ENCODE results near the gene KIR3DL2.
"Not testable (repeated sequence)": the region's sequence is repeated elsewhere in the genome, so short reads cannot be mapped to it uniquely, and the experiment has no call there.

The KIR3DL2 gene

DNA sequence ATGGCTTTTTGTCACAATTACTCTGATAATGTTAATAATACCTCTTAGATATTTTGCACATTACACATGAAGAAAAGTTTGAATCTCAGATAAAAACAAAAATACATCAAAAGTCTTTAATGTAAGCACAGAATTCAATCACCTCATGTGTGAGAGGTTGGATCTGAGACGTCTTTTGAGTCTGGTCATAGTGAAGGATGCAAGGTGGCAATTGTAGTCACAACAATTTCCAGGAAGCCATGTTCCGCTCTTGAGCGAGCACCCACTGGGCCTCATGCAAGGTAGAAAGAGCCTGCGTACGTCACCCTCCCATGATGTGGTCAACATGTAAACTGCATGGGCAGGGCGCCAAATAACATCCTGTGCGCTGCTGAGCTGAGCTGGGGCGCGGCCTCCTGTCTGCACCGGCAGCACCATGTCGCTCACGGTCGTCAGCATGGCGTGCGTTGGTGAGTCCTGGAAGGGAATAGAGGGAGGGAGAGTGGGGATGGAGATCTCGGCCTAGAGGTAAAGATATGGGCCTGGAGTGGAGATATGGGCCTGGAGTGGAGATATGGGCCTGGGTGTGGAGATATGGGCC lies at the start of gene KIR3DL2:
Gene KIR3DL2, plus strand, starts transcription at position 383 of the 580 bp plus-strand sequence. Its CDS starts 33 bp downstream, at position 416.
- DNase-seq (ENCODE audit: low read depth in 2 of 2) = not testable (repeated sequence)

DNA sequence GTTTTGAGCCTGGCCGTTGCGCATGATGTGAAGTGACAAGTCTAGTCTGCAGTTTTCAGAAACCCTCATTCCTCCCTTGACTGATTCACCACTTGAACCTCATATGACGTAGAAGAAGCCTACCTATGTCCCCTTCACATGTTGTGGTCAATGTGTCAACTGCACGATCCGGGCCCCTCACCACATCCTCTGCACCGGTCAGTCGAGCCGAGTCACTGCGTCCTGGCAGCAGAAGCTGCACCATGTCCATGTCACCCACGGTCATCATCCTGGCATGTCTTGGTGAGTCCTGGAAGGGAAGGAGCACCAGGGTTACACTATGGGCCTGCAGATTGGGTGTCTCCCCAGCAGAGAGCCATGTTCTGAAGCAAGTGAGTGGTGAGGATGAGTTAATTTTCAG lies 46.8 kb upstream of the KIR3DL2 start, which contains the start of gene KIR2DL4:
Gene KIR2DL4, plus strand, starts transcription at position 201 of the 400 bp plus-strand sequence. Its CDS starts 42 bp downstream, at position 243.
- no peak for DNase-seq (ENCODE audit: low read depth in 2 of 2)

DNA sequence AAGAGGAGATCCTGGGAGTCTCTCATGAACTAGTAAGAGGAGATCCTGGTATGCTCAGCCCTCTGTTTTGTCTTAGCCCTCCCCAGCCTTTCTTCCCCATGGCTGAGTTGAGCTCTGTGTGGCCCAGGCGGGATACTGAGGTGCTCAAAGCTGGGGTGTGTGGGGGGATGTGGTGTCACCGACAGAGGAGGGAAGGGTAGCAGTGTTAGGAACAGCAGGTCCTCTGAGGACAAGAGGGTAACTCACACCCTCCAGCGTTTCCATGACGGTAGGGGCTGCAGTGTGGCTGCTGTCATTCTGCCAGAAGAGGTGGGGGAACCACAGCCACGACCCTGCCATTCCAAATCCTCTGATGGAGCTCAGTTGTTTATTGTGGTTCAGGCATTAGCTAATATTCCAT lies 46.1 kb upstream of the KIR3DL2 start:
- no peak for DNase-seq (ENCODE audit: low read depth in 2 of 2)

DNA sequence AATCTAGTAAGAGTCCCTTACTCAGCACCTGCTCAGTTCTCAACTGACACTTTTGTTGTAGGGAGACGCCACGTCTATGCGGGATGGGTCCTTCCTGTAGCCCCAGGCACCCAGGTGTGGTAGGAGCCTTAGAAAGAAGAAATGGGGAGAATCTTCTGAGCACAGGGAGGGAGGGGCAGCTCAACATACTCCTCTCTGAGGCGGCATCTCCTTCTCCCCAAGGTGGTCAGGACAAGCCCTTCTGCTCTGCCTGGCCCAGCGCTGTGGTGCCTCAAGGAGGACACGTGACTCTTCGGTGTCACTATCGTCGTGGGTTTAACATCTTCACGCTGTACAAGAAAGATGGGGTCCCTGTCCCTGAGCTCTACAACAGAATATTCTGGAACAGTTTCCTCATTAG lies 45.7 kb upstream of the KIR3DL2 start:
- DNase-seq (ENCODE audit: low read depth in 2 of 2) = no peak

DNA sequence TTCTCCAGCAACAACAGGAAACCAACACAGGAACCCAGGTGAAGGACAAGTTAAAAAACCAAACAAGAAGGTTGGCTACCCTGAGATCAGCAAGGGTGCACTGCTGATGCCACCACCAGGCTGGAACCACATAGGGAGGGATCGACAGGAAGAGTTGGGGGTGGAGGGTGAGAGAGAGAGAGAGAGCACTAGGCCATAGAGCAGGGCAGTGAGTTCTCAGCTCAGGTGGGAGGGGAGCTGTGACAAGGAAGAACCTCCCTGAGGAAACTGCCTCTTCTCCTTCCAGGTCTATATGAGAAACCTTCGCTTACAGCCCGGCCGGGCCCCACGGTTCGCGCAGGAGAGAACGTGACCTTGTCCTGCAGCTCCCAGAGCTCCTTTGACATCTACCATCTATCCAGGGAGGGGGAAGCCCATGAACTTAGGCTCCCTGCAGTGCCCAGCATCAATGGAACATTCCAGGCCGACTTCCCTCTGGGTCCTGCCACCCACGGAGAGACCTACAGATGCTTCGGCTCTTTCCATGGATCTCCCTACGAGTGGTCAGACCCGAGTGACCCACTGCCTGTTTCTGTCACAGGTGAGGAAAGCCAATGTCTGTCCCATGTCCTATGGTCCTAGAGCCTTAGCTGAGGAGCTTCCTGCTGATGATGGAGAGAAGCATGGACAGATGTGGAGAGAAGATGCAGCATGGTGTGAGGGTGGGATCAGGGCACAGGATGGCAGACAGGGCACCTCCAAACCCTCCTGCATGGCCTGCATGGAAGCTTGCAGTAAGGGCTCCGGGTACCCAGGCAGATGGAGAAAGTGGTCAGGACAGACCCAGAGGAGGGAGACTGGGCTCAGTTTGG lies 44.4 kb upstream of the KIR3DL2 start:
- DNase-seq (ENCODE audit: low read depth in 2 of 2) = no peak

DNA sequence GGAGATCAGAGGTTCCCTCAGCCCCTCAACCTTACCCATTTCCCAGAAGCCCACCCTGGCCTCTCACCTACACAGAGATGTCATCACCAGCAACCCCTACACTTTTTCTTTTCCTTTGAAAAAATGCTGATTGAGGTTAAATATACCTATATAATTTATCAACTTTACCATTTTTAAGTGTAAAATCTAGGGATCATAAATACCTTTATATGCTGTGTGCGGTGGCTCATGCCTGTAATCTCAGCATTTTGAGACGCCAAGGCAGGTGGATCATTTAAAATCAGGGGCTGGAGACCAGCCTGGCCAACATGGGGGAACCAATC lies 43.8 kb upstream of the KIR3DL2 start:
- DNase-seq (ENCODE audit: low read depth in 2 of 2) = no peak

DNA sequence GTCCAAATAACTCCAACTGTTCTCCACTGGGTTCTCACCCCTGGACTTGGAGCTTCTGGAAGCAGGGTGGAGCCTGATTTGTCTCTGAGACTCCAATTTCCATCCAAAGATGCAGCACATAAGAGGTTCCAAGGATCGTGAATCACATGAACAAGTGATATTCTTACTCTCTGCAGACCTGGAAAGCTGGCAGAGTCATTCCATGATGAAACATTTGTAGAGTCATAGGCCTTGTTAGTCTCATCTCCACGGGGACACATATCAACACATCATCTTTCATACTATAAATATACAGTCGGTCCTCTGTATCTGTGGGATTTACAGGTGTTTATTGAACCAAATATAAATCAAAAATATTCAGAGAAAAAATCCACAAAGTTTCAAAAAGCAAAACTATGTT lies 35.7 kb upstream of the KIR3DL2 start:
- not testable (repeated sequence) for DNase-seq (ENCODE audit: low read depth in 2 of 2)

DNA sequence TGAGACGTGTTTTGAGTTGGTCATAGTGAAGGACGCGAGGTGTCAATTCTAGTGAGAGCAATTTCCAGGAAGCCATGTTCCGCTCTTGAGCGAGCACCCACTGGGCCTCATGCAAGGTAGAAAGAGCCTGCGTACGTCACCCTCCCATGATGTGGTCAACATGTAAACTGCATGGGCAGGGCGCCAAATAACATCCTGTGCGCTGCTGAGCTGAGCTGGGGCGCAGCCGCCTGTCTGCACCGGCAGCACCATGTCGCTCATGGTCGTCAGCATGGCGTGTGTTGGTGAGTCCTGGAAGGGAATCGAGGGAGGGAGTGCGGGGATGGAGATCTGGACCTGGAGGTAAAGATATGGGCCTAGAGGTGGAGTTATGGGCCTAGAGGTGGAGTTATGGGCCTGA lies 34.0 kb upstream of the KIR3DL2 start, which contains the start of gene KIR3DL1:
Gene KIR3DL1, plus strand, starts transcription at position 218 of the 400 bp plus-strand sequence.
- DNase-seq (ENCODE audit: low read depth in 2 of 2) = not testable (repeated sequence)

DNA sequence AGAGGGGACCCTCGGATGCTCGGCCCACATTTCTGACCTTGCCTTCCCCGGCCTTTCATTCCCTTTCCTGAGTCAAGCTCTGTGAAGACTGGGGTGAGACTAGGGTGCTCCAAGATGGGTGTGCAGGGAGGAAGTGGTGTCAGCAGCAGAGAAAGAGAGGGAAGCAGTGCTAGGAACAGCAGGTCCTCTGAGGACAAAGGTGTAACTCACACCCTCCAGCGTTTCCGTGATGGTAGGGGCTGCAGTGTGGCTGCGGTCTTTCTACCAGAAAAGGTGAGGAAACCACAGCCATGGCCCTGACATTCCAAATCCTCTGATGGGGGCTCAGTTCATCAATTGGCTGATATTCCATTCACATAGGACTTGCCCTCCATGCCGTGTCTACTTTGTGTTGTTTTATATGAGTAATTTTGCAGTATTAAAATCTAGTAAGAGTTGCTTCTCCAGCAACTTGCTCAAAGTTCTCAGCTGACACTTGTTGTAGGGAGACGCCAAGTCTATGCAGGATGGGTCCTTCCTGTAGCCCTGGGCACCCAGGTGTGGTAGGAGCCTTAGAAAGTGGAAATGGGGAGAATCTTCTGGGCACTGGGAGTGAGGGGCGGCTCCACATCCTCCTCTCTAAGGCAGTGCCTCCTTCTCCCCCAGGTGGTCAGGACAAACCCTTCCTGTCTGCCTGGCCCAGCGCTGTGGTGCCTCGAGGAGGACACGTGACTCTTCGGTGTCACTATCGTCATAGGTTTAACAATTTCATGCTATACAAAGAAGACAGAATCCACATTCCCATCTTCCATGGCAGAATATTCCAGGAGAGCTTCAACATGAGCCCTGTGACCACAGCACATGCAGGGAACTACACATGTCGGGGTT lies 32.3 kb upstream of the KIR3DL2 start:
- no peak for DNase-seq (ENCODE audit: low read depth in 2 of 2)

DNA sequence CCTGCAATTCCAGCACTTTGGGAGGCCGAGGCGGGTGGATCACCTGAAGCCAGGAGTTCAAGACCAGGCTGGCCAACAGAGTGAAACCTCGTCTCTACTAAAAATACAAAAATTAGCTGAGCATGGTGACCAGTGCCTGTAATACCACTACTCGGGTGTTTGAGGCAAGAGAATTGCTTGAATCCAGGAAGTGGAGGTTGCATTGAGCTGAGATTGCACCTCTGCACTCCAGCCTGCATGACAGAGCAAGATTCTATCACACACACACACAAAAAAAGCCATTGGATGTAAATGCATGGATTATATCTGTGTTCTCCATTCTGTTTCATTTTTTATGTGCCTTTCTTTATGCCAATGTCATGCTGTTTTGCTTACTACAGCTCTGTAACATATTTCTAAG lies 25.8 kb upstream of the KIR3DL2 start:
- DNase-seq (ENCODE audit: low read depth in 2 of 2) = not testable (repeated sequence)

DNA sequence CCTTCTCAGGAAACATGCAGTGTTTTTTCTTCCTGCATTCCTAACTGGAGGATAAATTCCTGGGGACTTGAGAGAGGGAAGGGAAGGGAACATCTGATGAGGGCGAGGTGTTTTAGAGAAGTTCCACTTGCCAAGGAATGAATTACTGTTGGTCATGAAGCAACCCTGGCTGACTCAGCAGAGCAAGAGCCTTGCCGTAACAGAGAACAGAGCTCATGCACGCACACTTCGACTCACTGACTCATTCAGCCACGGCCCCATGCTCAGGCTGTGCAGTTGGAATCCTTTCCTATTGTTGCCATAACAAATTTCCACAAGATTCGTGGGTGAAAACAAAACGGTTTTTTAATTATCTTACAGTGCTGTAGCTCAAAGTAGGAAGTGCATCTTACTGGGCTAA lies 24.9 kb upstream of the KIR3DL2 start:
- DNase-seq (ENCODE audit: low read depth in 2 of 2) = not testable (repeated sequence)

DNA sequence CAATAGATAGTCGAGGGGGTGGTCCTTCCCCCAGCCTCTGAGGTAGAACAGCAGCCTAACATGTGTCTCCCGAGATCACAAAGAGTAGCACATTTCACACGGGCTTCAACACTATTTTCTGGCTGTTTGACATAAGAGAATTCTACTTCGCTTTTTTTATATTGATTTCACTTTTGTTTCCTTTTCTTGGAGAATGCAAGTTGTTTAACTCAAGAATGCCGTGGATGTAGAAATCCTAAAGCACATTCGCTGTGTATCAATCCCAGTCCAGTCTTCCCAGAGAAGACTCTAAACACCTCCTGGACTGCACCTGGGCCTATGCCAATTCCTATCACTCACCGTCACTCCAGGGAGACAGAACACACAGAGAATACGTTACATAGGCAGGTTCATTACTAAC lies 22.2 kb upstream of the KIR3DL2 start:
- not testable (repeated sequence) for DNase-seq (ENCODE audit: low read depth in 2 of 2)

DNA sequence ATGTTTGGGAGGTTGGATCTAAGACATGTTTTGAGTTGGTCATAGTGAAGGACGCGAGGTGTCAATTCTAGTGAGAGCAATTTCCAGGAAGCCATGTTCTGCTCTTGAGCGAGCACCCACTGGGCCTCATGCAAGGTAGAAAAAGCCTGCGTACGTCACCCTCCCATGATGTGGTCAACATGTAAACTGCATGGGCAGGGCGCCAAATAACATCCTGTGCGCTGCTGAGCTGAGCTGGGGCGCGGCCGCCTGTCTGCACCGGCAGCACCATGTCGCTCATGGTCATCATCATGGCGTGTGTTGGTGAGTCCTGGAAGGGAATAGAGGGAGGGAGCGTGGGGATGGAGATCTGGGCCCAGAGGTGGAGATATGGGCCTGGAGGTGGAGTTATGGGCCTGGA lies 17.7 kb upstream of the KIR3DL2 start, which contains the start of gene KIR2DS4:
Gene KIR2DS4, plus strand, starts transcription at position 181 of the 400 bp plus-strand sequence.
- DNase-seq (ENCODE audit: low read depth in 2 of 2) = not testable (repeated sequence)

DNA sequence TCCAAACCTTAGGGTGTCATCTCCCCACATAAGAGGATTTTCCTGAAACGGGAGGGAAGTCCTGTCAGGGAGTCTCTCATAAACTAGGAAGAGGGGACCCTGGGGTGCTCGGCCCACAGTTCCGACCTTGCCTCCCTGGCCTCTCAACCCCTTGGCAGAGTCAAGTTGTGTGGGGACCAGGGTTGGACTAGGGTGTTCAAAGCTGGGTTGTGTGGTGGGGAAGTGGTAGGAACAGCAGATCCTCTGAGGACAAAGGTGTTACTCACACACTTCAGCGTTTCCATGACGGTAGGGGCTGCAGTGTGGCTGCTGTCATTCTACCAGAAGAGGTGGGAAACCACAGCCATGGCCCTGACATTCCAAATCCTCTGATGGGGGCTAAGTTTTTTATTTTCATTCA lies 15.1 kb upstream of the KIR3DL2 start:
- DNase-seq (ENCODE audit: low read depth in 2 of 2) = not testable (repeated sequence)

DNA sequence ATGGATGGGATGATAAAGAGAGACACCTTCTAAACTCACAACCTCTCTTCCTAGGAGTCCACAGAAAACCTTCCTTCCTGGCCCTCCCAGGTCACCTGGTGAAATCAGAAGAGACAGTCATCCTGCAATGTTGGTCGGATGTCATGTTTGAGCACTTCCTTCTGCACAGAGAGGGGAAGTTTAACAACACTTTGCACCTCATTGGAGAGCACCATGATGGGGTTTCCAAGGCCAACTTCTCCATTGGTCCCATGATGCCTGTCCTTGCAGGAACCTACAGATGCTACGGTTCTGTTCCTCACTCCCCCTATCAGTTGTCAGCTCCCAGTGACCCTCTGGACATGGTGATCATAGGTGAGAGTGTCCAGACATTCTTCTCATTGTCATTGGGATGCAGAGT lies 12.7 kb upstream of the KIR3DL2 start:
- not testable (repeated sequence) for DNase-seq (ENCODE audit: low read depth in 2 of 2)

DNA sequence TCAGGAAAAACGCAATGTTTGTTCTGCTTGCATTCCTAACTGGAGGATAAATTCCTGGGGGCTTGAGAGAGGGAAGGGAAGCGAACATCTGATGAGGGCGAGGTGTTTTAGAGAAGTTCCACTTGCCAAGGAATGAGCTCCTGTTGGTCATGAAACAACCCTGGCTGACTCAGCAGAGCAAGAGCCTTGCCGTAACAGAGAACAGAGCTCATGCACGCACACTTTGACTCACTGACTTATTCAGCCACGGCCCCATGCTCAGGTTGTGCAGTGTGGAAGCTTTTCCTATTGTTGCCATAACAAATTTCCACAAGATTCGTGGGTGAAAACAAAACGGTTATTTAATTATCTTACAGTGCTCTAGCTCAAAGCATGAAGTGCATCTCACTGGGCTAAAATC lies 7.1 kb upstream of the KIR3DL2 start:
- DNase-seq (ENCODE audit: low read depth in 2 of 2) = not testable (repeated sequence)

DNA sequence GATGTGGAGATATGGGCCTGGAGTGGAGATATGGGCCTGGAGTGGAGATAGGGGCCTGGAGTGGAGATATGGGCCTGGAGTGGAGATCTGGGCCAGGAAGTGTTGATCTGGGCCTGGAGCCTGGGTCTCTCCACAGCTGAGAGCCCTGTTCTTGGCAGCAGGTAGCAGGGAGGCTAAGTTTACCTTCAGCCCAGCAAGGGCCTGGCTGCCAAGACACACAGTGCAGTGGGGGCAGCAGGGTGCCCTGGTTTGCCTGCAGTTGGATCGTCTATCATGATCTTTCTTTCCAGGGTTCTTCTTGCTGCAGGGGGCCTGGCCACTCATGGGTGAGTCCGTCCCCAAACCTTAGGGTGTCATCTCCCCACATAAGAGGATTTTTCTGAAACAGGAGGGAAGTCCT lies 687 bp downstream of the KIR3DL2 start:
- no peak for DNase-seq (ENCODE audit: low read depth in 2 of 2)

DNA sequence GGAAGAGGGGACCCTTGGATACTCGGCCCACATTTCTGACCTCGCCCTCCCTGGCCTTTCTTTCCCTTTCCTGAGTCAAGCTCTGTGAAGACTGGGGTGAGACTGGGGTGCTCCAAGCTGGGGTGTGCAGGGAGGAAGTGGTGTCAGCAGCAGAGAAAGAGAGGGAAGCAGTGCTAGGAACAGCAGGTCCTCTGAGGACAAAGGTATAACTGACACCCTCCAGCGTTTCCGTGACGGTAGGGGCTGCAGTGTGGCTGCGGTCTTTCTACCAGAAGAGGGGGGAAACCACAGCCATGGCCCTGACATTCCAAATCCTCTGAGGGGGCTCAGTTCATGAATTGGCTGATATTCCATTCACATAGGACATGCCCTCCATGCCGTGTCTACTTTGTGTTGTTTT lies 1.1 kb downstream of the KIR3DL2 start:
- DNase-seq (ENCODE audit: low read depth in 2 of 2) = no peak

DNA sequence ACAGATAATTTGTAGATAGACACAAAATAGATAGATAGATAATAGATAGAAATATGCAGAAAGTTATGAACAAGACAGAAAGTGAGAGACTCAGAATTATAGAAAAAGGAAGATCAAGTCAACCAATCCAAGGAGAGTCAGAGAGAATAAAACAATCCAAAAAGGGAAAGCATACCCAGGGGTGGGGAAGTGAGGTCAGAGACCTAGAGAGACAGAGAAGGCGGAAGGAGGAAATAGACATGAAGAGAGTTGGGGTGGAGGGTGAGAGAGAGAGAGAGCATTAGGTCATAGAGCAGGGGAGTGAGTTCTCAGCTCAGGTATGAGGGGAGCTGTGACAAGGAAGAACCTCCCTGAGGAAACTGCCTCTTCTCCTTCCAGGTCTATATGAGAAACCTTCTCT lies 5.0 kb downstream of the KIR3DL2 start:
- not testable (repeated sequence) for DNase-seq (ENCODE audit: low read depth in 2 of 2)

DNA sequence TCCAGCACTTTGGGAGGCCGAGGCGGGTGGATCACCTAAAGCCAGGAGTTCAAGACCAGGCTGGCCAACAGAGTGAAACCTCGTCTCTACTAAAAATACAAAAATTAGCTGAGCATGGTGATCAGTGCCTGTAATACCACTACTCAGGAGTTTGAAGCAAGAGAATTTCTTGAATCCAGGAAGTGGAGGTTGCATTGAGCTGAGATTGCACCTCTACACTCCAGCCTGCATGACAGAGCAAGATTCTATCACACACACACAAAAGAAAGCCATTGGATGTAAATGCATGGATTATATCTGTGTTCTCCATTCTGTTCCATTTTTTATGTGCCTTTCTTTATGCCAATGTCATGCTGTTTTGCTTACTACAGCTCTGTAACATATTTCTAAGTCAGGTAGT lies 8.2 kb downstream of the KIR3DL2 start:
- DNase-seq (ENCODE audit: low read depth in 2 of 2) = not testable (repeated sequence)

DNA sequence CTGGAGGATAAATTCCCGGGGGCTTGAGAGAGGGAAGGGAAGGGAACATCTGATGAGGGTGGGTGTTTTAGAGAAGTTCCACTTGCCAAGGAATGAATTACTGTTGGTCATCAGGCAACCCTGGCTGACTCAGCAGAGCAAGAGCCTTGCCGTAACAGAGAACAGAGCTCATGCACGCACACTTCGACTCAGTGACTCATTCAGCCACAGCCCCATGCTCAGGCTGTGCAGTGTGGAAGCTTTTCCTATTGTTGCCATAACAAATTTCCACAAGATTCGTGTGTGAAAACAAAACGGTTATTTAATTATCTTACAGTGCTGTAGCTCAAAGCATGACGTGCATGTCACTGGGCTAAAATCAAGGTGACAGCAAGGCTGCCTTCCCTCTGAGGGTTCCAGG lies 9.2 kb downstream of the KIR3DL2 start:
- not testable (repeated sequence) for DNase-seq (ENCODE audit: low read depth in 2 of 2)

DNA sequence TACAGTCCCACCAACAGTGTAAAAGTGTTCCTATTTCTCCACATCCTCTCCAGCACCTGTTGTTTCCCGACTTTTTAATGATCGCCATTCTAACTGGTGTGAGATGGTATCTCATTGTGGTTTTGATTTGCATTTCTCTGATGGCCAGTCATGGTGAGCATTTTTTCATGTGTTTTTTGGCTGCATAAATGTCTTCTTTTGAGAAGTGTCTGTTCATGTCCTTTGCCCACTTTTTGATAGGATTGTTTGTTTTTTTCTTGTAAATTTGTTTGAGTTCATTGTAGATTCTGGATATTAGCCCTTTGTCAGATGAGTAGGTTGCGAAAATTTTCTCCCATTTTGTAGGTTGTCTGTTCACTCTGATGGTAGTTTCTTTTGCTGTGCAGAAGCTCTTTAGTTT lies 13.2 kb downstream of the KIR3DL2 start:
- not testable (repeated sequence) for DNase-seq (ENCODE audit: low read depth in 2 of 2)
